NB4 (cell line): Measurements from ENCODE around the gene PCDH15.
A peak's percentile ranks its signal among the peaks of the same experiment; 100 is the strongest.

Experiments used
- DNase-seq: peaks from one replicate; pipeline ENCODE4 v3.0.0; 2010; ENCODE audit warnings: low read depth
- H3K4me3 ChIP-seq: one replicate; pipeline ENCODE4 v1.5.1; 2011; ENCODE audit warnings: mild to moderate bottlenecking, low read depth, low read length, moderate library complexity
- MAX ChIP-seq: IDR thresholded peaks from 2 replicates; pipeline ENCODE4 v1.6.1; 2011; ENCODE audit warnings: low read depth, low read length
- MYC ChIP-seq: IDR thresholded peaks from 2 replicates; pipeline ENCODE4 v1.6.1; 2011; ENCODE audit warnings: low read depth, low read length
- POLR2A ChIP-seq: IDR thresholded peaks from 2 replicates; pipeline ENCODE4 v1.6.1; 2011; ENCODE audit warnings: mild to moderate bottlenecking; ENCODE audit not compliant: insufficient read length; ENCODE audit errors: extremely low read depth
- TF ChIP-seq, protein P1 (sequence below): IDR thresholded peaks from one replicate; pipeline ENCODE4 v1.5.1; 2012; ENCODE audit warnings: low read depth, low read length

PCDH15 gene

GRCh38 chr10:54449056-54449455 is 352.0 kb downstream of the PCDH15 start:
- no peak for DNase-seq
- TF ChIP-seq MAX (no peak), MYC (no peak)
- TF ChIP-seq, protein P1, sequence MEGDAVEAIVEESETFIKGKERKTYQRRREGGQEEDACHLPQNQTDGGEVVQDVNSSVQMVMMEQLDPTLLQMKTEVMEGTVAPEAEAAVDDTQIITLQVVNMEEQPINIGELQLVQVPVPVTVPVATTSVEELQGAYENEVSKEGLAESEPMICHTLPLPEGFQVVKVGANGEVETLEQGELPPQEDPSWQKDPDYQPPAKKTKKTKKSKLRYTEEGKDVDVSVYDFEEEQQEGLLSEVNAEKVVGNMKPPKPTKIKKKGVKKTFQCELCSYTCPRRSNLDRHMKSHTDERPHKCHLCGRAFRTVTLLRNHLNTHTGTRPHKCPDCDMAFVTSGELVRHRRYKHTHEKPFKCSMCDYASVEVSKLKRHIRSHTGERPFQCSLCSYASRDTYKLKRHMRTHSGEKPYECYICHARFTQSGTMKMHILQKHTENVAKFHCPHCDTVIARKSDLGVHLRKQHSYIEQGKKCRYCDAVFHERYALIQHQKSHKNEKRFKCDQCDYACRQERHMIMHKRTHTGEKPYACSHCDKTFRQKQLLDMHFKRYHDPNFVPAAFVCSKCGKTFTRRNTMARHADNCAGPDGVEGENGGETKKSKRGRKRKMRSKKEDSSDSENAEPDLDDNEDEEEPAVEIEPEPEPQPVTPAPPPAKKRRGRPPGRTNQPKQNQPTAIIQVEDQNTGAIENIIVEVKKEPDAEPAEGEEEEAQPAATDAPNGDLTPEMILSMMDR: no peak
- H3K4me3 ChIP-seq: no peak overlapping the region

DNA sequence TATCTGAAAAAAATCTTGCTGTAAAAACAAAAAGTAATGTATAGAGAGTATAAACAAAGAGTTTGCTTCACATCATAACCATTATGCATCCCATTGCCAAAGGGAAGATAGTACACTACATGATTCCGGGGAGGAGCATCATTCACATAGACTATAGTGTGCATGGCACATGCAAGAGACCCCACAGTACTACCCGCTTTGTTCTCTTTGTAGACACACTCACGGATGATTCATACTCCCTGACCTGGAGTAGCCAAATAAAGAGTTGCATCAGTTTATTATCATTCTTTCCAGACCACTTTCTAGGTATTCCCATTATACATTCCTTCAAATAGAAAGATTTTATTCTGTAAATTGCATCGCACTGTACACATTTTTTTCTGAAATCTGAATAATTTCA is 356.9 kb downstream of the PCDH15 start:
- no peak overlapping the region for H3K4me3 ChIP-seq
- TF ChIP-seq POLR2A: no peak
- TF ChIP-seq, protein P1: no peak
- TF ChIP-seq MYC: no peak
- no peak for TF ChIP-seq MAX
- DNase-seq: no peak

GRCh38 chr10:54441275-54441674 is 359.8 kb downstream of the PCDH15 start:
- TF ChIP-seq POLR2A (no peak), MAX (no peak), MYC (no peak)
- TF ChIP-seq, protein P1: no peak
- no peak overlapping the region for H3K4me3 ChIP-seq
- no peak for DNase-seq

GRCh38 chr10:54434782-54435181 is 366.2 kb downstream of the PCDH15 start:
- TF ChIP-seq POLR2A (no peak), MYC (no peak)
- DNase-seq: no peak
- no peak overlapping the region for H3K4me3 ChIP-seq

DNA sequence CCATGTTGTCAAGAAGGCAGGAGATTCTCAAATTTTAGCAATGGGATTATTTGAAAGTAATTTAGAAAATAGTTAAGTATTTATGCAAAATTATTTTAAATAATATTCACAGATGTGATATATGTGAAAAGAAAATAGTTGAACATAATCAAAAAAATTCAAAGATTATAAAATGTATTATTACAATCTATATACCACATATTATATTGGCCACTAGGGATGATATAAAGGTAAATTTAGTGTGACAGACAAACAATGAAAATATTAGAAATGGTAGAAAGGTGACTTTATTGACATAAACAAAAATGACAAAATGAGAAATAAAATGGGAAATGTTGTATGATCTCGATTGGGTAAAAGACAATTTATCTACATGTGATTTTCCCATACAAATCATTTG is 385.5 kb downstream of the PCDH15 start:
- H3K4me3 ChIP-seq: no peak overlapping the region
- TF ChIP-seq, protein P1: no peak
- TF ChIP-seq MYC: no peak
- no peak for TF ChIP-seq POLR2A
- no peak for TF ChIP-seq MAX
- DNase-seq: no peak

- TF ChIP-seq MAX: no peak
- TF ChIP-seq, protein P1: peak; percentile 28
- DNase-seq: peak; percentile 42
- no peak overlapping the region for H3K4me3 ChIP-seq
Measured at GRCh38 chr10:54402576-54402975, 398.5 kb downstream of the PCDH15 start.
